HepG2 (cell line): ENCODE measurements around the gene CXorf65. TPM values are rescaled to one million over a fixed set of nuclear protein-coding genes. Genes with fewer than 3 reads are reported as not detected.
A peak's percentile ranks its signal among the peaks of the same experiment; 100 is the strongest.

Experiments
- BCL6 ChIP-seq: IDR thresholded peaks from 2 replicates; pipeline ENCODE4 v1.6.1; 2016; ENCODE audit warnings: missing genetic modification reagents, missing compliant biosample characterization
- GABPA ChIP-seq, 2 experiments: IDR thresholded peaks; 2 replicates each; pipeline ENCODE4 v1.6.1; 2011 to 2016; ENCODE audit warnings: low read depth in 2 of 2, low read length in 1 of 2, missing biosample characterization in 1 of 2, missing genetic modification characterization in 1 of 2
- HDAC1 ChIP-seq: sonication (generic); formaldehyde crosslinking; IDR thresholded peaks from 2 replicates; pipeline ENCODE4 v1.5.1; 2020; ENCODE audit warnings: mild to moderate bottlenecking, missing genetic modification reagents
- POLR2A ChIP-seq, 2 experiments: IDR thresholded peaks; 2 replicates each; pipeline ENCODE4 v1.6.1; 2011; ENCODE audit warnings: low read depth in 2 of 2, low read length in 2 of 2, mild to moderate bottlenecking in 1 of 2, moderate library complexity in 1 of 2; ENCODE audit not compliant: insufficient read depth in 1 of 2
- SKI ChIP-seq: fragments of 450-650 bp; IDR thresholded peaks from one replicate; pipeline ENCODE4 v1.6.1; 2018; ENCODE audit warnings: mild to moderate bottlenecking; ENCODE audit not compliant: partially characterized antibody
- SMAD3 ChIP-seq: sonication (generic); formaldehyde crosslinking; IDR thresholded peaks from 2 replicates; pipeline ENCODE4 v1.4.0; 2020; ENCODE audit warnings: missing genetic modification reagents
- TAF1 ChIP-seq: sonication (generic); formaldehyde crosslinking; IDR thresholded peaks from 2 replicates; pipeline ENCODE4 v1.4.0; 2020; ENCODE audit warnings: missing genetic modification reagents
- ZBTB7B ChIP-seq: sonication (generic); formaldehyde crosslinking; IDR thresholded peaks from 2 replicates; pipeline ENCODE4 v1.4.0; 2020; ENCODE audit warnings: missing genetic modification reagents
- ZFP37 ChIP-seq: sonication (generic); formaldehyde crosslinking; IDR thresholded peaks from 2 replicates; pipeline ENCODE4 v1.4.0; 2020; ENCODE audit warnings: missing genetic modification reagents, borderline replicate concordance
- ZNF124 ChIP-seq: sonication (generic); formaldehyde crosslinking; IDR thresholded peaks from 2 replicates; pipeline ENCODE4 v1.4.0; 2020; ENCODE audit warnings: missing genetic modification reagents
- ZNF143 ChIP-seq: sonication (generic); formaldehyde crosslinking; IDR thresholded peaks from 2 replicates; pipeline ENCODE4 v1.4.0; 2020; ENCODE audit warnings: missing genetic modification reagents
- ZNF501 ChIP-seq: sonication (generic); formaldehyde crosslinking; IDR thresholded peaks from 2 replicates; pipeline ENCODE4 v1.5.1; 2020; ENCODE audit warnings: mild to moderate bottlenecking, moderate library complexity, missing genetic modification reagents
- ZNF530 ChIP-seq: sonication (generic); formaldehyde crosslinking; IDR thresholded peaks from 2 replicates; pipeline ENCODE4 v1.5.0; 2020; ENCODE audit warnings: low read depth, mild to moderate bottlenecking, missing genetic modification reagents
- ZNF672 ChIP-seq: sonication (generic); formaldehyde crosslinking; IDR thresholded peaks from 2 replicates; pipeline ENCODE4 v1.8.1; 2022; ENCODE audit warnings: missing genetic modification reagents
- polyA plus RNA-seq, 8 experiments: library from polyadenylated mRNA; depleted of rRNA in 3 of 8; stranded (reverse) in 7 of 8; unstranded in 1 of 8; fragments of >200 nt; fragmentation: Illumina TruSeq in 4 of 8; extraction: Trizol in 4 of 8; gene quantifications; 2 replicates each; pipeline versions ENCODE4 v1.2.1 to v1.2.3, GENCODE V29; 2011 to 2016; ENCODE audit warnings: low read depth in 4 of 8, missing spikeins in 1 of 8, mixed read lengths in 1 of 8; ENCODE audit not compliant: insufficient read depth in 1 of 8
- total RNA-seq, 5 experiments: library from RNA; depleted of rRNA; stranded (reverse); fragments of >200 nt; fragmentation: Illumina TruSeq; extraction: Trizol; gene quantifications; 2 replicates each; pipeline ENCODE4 v1.2.3, GENCODE V29; 2016; ENCODE audit warnings: low read depth in 1 of 5
- TF ChIP-seq, protein P1 (sequence below): sonication (generic); IDR thresholded peaks from 2 replicates; pipeline ENCODE4 v1.6.1; 2016; ENCODE audit warnings: low read depth, borderline replicate concordance
- TF ChIP-seq, protein P2 (sequence below): sonication (generic); formaldehyde crosslinking; IDR thresholded peaks from 2 replicates; pipeline ENCODE4 v1.4.0; 2020; ENCODE audit warnings: missing genetic modification reagents
- TF ChIP-seq, protein P3 (sequence below): sonication (generic); formaldehyde crosslinking; IDR thresholded peaks from 2 replicates; pipeline ENCODE4 v1.4.0; 2020; ENCODE audit warnings: mild to moderate bottlenecking, missing genetic modification reagents
- TF ChIP-seq, protein P4 (sequence below): sonication (generic); formaldehyde crosslinking; IDR thresholded peaks from 2 replicates; pipeline ENCODE4 v1.5.0; 2020; ENCODE audit warnings: missing genetic modification reagents
- TF ChIP-seq, protein P5 (sequence below): sonication (generic); formaldehyde crosslinking; IDR thresholded peaks from 2 replicates; pipeline ENCODE4 v1.4.0; 2020; ENCODE audit warnings: missing genetic modification reagents

Gene CXorf65
- total and polyA plus RNA-seq, 2 of the 13 experiments (the other 11 are each of a cell fraction or from before 2014, with no cell fraction given), result not detected

DNA sequence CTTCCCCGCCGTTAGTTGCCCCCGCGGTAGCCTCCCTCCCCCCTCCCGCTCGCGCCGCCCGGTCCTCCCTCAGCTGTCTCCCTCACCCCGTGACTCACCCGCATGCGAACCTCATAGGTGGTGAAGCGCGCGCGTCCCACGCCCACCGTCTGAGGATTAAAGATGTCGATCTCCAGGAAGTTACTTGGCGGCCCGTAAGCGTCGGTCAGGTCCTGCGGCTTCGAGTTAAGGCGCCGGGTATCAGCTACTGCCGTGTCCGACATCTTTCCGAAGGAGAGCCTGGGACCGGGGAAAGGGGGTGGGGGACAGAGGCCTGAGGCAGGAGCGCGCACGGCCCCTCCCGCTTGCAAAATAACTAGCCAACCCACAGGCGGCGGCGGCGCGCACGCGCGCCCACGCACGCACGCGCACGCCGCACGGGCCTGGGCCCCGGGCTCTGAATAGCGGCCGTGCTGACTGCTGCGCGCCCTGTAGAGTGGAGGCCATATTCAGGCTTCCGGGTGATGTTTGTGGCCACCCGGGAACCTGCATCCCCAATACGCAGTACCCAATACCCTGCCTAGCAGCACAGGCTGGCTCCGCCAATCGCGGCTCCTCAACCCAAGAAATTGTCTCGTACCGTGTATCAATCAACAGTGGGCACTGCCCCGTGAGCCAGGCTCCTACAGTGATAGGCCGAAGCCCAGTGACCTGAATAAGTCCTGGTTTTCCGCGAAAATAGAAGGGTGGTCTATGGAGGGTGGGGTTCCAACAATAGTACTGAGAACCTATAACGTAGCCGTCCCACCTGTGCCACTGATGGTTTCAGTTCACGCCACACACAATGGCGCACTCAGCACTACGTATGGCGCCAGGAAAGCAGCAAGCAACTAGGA is 38.3 kb downstream of the CXorf65 start, which contains the start of gene SNX12 (continued):
- TF ChIP-seq ZNF124 (CRISPR knock-in tag) (0 out of 2 replicates have a peak, but pooled peaks have one; percentile 36), ZNF501 (CRISPR knock-in tag) (peak; percentile 35; the same call in 1 of the 2 replicates), SMAD3 (CRISPR knock-in tag) (0 out of 2 replicates have a peak, but pooled peaks have one; percentile 28), POLR2A (IDR thresholded peaks at IDR 0.05; ENCODE audit: insufficient read depth in 1 of 2, low read depth in 2 of 2, low read length in 2 of 2) (peak in 1 of 2 experiments; percentile 79; a peak in 2 of 4 replicates), ZBTB7B (CRISPR knock-in tag) (peak; percentile 62; the same call in 1 of the 2 replicates), ZNF530 (no peak), SKI (peak; percentile 20), TAF1 (CRISPR knock-in tag) (no peak; the same call in 1 of the 2 replicates), ZFP37 (CRISPR knock-in tag) (no peak), BCL6 (CRISPR knock-in tag) (0 out of 2 replicates have a peak, but pooled peaks have one; percentile 11), ZNF143 (CRISPR knock-in tag) (peak; percentile 64; the same call in 1 of the 2 replicates), GABPA (IDR thresholded peaks at IDR 0.05; ENCODE audit: low read depth, low read length) (no peak), GABPA (CRISPR knock-in tag; IDR thresholded peaks at IDR 0.05; ENCODE audit: low read depth) (peak; percentile 30; the same call in 1 of the 2 replicates), ZNF672 (CRISPR knock-in tag) (peak; percentile 61; the same call in 1 of the 2 replicates), HDAC1 (CRISPR knock-in tag) (peak; percentile 58; the same call in 1 of the 2 replicates)
- TF ChIP-seq, protein P1, sequence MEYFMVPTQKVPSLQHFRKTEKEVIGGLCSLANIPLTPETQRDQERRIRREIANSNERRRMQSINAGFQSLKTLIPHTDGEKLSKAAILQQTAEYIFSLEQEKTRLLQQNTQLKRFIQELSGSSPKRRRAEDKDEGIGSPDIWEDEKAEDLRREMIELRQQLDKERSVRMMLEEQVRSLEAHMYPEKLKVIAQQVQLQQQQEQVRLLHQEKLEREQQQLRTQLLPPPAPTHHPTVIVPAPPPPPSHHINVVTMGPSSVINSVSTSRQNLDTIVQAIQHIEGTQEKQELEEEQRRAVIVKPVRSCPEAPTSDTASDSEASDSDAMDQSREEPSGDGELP, result peak; percentile 44; the same call in 1 of the 2 replicates
- TF ChIP-seq, protein P2, sequence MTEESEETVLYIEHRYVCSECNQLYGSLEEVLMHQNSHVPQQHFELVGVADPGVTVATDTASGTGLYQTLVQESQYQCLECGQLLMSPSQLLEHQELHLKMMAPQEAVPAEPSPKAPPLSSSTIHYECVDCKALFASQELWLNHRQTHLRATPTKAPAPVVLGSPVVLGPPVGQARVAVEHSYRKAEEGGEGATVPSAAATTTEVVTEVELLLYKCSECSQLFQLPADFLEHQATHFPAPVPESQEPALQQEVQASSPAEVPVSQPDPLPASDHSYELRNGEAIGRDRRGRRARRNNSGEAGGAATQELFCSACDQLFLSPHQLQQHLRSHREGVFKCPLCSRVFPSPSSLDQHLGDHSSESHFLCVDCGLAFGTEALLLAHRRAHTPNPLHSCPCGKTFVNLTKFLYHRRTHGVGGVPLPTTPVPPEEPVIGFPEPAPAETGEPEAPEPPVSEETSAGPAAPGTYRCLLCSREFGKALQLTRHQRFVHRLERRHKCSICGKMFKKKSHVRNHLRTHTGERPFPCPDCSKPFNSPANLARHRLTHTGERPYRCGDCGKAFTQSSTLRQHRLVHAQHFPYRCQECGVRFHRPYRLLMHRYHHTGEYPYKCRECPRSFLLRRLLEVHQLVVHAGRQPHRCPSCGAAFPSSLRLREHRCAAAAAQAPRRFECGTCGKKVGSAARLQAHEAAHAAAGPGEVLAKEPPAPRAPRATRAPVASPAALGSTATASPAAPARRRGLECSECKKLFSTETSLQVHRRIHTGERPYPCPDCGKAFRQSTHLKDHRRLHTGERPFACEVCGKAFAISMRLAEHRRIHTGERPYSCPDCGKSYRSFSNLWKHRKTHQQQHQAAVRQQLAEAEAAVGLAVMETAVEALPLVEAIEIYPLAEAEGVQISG, result peak; percentile 57; the same call in 1 of the 2 replicates
- TF ChIP-seq, protein P3, sequence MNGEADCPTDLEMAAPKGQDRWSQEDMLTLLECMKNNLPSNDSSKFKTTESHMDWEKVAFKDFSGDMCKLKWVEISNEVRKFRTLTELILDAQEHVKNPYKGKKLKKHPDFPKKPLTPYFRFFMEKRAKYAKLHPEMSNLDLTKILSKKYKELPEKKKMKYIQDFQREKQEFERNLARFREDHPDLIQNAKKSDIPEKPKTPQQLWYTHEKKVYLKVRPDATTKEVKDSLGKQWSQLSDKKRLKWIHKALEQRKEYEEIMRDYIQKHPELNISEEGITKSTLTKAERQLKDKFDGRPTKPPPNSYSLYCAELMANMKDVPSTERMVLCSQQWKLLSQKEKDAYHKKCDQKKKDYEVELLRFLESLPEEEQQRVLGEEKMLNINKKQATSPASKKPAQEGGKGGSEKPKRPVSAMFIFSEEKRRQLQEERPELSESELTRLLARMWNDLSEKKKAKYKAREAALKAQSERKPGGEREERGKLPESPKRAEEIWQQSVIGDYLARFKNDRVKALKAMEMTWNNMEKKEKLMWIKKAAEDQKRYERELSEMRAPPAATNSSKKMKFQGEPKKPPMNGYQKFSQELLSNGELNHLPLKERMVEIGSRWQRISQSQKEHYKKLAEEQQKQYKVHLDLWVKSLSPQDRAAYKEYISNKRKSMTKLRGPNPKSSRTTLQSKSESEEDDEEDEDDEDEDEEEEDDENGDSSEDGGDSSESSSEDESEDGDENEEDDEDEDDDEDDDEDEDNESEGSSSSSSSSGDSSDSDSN (CRISPR knock-in tag), result 0 out of 2 replicates have a peak, but pooled peaks have one; percentile 19
- TF ChIP-seq, protein P4, sequence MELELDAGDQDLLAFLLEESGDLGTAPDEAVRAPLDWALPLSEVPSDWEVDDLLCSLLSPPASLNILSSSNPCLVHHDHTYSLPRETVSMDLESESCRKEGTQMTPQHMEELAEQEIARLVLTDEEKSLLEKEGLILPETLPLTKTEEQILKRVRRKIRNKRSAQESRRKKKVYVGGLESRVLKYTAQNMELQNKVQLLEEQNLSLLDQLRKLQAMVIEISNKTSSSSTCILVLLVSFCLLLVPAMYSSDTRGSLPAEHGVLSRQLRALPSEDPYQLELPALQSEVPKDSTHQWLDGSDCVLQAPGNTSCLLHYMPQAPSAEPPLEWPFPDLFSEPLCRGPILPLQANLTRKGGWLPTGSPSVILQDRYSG (CRISPR knock-in tag), result no peak
- TF ChIP-seq, protein P5, sequence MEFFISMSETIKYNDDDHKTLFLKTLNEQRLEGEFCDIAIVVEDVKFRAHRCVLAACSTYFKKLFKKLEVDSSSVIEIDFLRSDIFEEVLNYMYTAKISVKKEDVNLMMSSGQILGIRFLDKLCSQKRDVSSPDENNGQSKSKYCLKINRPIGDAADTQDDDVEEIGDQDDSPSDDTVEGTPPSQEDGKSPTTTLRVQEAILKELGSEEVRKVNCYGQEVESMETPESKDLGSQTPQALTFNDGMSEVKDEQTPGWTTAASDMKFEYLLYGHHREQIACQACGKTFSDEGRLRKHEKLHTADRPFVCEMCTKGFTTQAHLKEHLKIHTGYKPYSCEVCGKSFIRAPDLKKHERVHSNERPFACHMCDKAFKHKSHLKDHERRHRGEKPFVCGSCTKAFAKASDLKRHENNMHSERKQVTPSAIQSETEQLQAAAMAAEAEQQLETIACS (CRISPR knock-in tag), result peak; percentile 99
